SK-N-SH treated with all-trans-retinoic acid at 6 μM for 48 hours (cell line): ENCODE results near the gene PKM.

Source experiments
- ATAC-seq: fragments of 200-7000 bp; cut with Tn5 transposase; 3 replicates; pipeline ENCODE4 v1.9.1; 2020; ENCODE audit warnings: mild to moderate bottlenecking, moderate library complexity
- ARNTL ChIP-seq: fragments of 450-650 bp; formaldehyde crosslinking; IDR thresholded peaks from 2 replicates; pipeline ENCODE4 v1.5.0; 2020; ENCODE audit warnings: low read depth, mild to moderate bottlenecking, moderate library complexity, borderline replicate concordance
- BACH2 ChIP-seq: fragments of 250-450 bp; sonication (Bioruptor Pico); IDR thresholded peaks from 2 replicates; pipeline ENCODE4 v1.9.0; 2021; ENCODE audit warnings: mild to moderate bottlenecking, borderline replicate concordance
- ESRRG ChIP-seq: fragments of 250-450 bp; sonication (Bioruptor Pico); IDR thresholded peaks from 2 replicates; pipeline ENCODE4 v1.6.1; 2021; ENCODE audit warnings: mild to moderate bottlenecking
- GLIS3 ChIP-seq: fragments of 250-450 bp; sonication (Bioruptor Pico); IDR thresholded peaks from 2 replicates; pipeline ENCODE4 v1.5.0; 2020; ENCODE audit warnings: mild to moderate bottlenecking, moderate library complexity
- ISL1 ChIP-seq: fragments of 250-450 bp; sonication (Bioruptor Pico); IDR thresholded peaks from 2 replicates; pipeline ENCODE4 v2.1.2; 2022; ENCODE audit warnings: mild to moderate bottlenecking, moderate library complexity
- OSR1 ChIP-seq: fragments of 250-450 bp; sonication (Bioruptor Pico); IDR thresholded peaks from 2 replicates; pipeline ENCODE4 v1.8.0; 2022; ENCODE audit warnings: moderate library complexity, mild to moderate bottlenecking, inconsistent platforms
- PATZ1 ChIP-seq: fragments of 250-450 bp; sonication (Bioruptor Pico); IDR thresholded peaks from 2 replicates; pipeline ENCODE4 v1.8.0; 2020; ENCODE audit warnings: mild to moderate bottlenecking, moderate library complexity, borderline replicate concordance
- POU6F1 ChIP-seq: fragments of 250-450 bp; sonication (Bioruptor Pico); IDR thresholded peaks from 2 replicates; pipeline ENCODE4 v1.8.0; 2021; ENCODE audit warnings: low read depth, mild to moderate bottlenecking, moderate library complexity, borderline replicate concordance
- PPARA ChIP-seq: fragments of 250-450 bp; sonication (Bioruptor Pico); IDR thresholded peaks from 2 replicates; pipeline ENCODE4 v1.5.0; 2020; ENCODE audit warnings: mild to moderate bottlenecking, borderline replicate concordance
- RARB ChIP-seq: fragments of 250-450 bp; sonication (Bioruptor Pico); IDR thresholded peaks from 2 replicates; pipeline ENCODE4 v1.8.0; 2021; ENCODE audit warnings: mild to moderate bottlenecking, moderate library complexity
- SNAI2 ChIP-seq: fragments of 250-450 bp; sonication (Bioruptor Pico); IDR thresholded peaks from 2 replicates; pipeline ENCODE4 v1.5.0; 2020; ENCODE audit warnings: mild to moderate bottlenecking, moderate library complexity
- TCF4 ChIP-seq: fragments of 250-450 bp; sonication (Bioruptor Pico); IDR thresholded peaks from 2 replicates; pipeline ENCODE4 v1.8.0; 2021; ENCODE audit warnings: mild to moderate bottlenecking, moderate library complexity, borderline replicate concordance
- TOX ChIP-seq: fragments of 250-450 bp; sonication (Bioruptor Pico); IDR thresholded peaks from 2 replicates; pipeline ENCODE4 v1.8.0; 2021; ENCODE audit warnings: mild to moderate bottlenecking, moderate library complexity, borderline replicate concordance
- TSHZ2 ChIP-seq: fragments of 250-450 bp; sonication (Bioruptor Pico); IDR thresholded peaks from 2 replicates; pipeline ENCODE4 v1.5.0; 2020; ENCODE audit warnings: mild to moderate bottlenecking, moderate library complexity
- ZC3H10 ChIP-seq: fragments of 250-450 bp; sonication (Bioruptor Pico); IDR thresholded peaks from 2 replicates; pipeline ENCODE4 v1.5.1; 2021; ENCODE audit warnings: mild to moderate bottlenecking, moderate library complexity
- ZFP3 ChIP-seq: fragments of 250-450 bp; sonication (Bioruptor Pico); IDR thresholded peaks from 2 replicates; pipeline ENCODE4 v1.5.0; 2020; ENCODE audit warnings: mild to moderate bottlenecking, moderate library complexity
- ZNF565 ChIP-seq: fragments of 450-650 bp; formaldehyde crosslinking; conservative IDR thresholded peaks from 2 replicates; pipeline ENCODE4 v1.5.0; 2020; ENCODE audit warnings: low read depth, mild to moderate bottlenecking, moderate library complexity
- ZNF8 ChIP-seq: fragments of 450-650 bp; formaldehyde crosslinking; IDR thresholded peaks from 2 replicates; pipeline ENCODE4 v1.5.0; 2020; ENCODE audit warnings: mild to moderate bottlenecking, moderate library complexity

Gene PKM

GRCh38 chr15:72166716-72167417 lies 64.1 kb downstream of the PKM start:
- TF ChIP-seq PPARA (CRISPR knock-in tag) (no peak), ZC3H10 (CRISPR knock-in tag) (no peak), ISL1 (CRISPR knock-in tag) (no peak), TSHZ2 (no peak), TOX (no peak), BACH2 (no peak)
- no peak for ATAC-seq

- no peak for ATAC-seq
- no peak for TF ChIP-seq ZC3H10 (CRISPR knock-in tag)
- no peak for TF ChIP-seq OSR1 (CRISPR knock-in tag)
- no peak for TF ChIP-seq ZNF565 (CRISPR knock-in tag)
- TF ChIP-seq RARB (CRISPR knock-in tag) = no peak
- TF ChIP-seq ZNF8 (CRISPR knock-in tag) = no peak
- no peak for TF ChIP-seq ESRRG (CRISPR knock-in tag)
- no peak for TF ChIP-seq TCF4 (CRISPR knock-in tag)
- no peak for TF ChIP-seq ZFP3
Measured at GRCh38 chr15:72163719-72164118, 67.3 kb downstream of the PKM start.

- TF ChIP-seq TSHZ2 = no peak
- ATAC-seq = no peak
Measured at GRCh38 chr15:72162569-72162968, 68.4 kb downstream of the PKM start.

- no peak for ATAC-seq
- TF ChIP-seq POU6F1 (CRISPR knock-in tag) = no peak
- no peak for TF ChIP-seq ARNTL (CRISPR knock-in tag)
- TF ChIP-seq SNAI2 (CRISPR knock-in tag) = no peak
- no peak for TF ChIP-seq PATZ1 (CRISPR knock-in tag)
- no peak for TF ChIP-seq TOX
- no peak for TF ChIP-seq TCF4 (CRISPR knock-in tag)
- TF ChIP-seq GLIS3 (CRISPR knock-in tag) = no peak
- no peak for TF ChIP-seq ZNF8 (CRISPR knock-in tag)
- TF ChIP-seq PPARA (CRISPR knock-in tag) = no peak
Measured at GRCh38 chr15:72161361-72162132, 69.4 kb downstream of the PKM start.
